Natural killer cell (primary cell): Measurements from ENCODE around the gene SPIB. TPM values are rescaled to one million over a fixed set of nuclear protein-coding genes. Genes with fewer than 3 reads are reported as not detected.

Experiments
- ATAC-seq, 3 donors: fragments of 150-1000 bp in 2 of 3; fragments of 200-7000 bp in 1 of 3; cut with Tn5 transposase; 1 replicate in 1 of 3; 2 replicates in 2 of 3; pipeline ENCODE4 v1.10.0; 2021; ENCODE audit warnings: mild to moderate bottlenecking in 2 of 3, moderate library complexity in 2 of 3
- DNase-seq, 2 donors: peaks; one replicate each; pipeline versions ENCODE4 v3.0.0 to v3.0.0-alpha.2; 2013 to 2021; ENCODE audit warnings: mixed read lengths in 1 of 2
- H3K27ac ChIP-seq: one replicate; pipeline ENCODE4 v1.5.1; 2013; ENCODE audit warnings: mild to moderate bottlenecking, low read length
- H3K27me3 ChIP-seq: one replicate; pipeline ENCODE4 v1.6.1; 2013; ENCODE audit warnings: low read length; ENCODE audit not compliant: control insufficient read depth, insufficient read depth
- H3K36me3 ChIP-seq: one replicate; pipeline ENCODE4 v1.6.1; 2013; ENCODE audit warnings: low read length; ENCODE audit not compliant: control insufficient read depth, insufficient read depth
- H3K4me1 ChIP-seq: one replicate; pipeline ENCODE4 v1.6.1; 2013; ENCODE audit warnings: low read length; ENCODE audit not compliant: control insufficient read depth, insufficient read depth
- H3K4me3 ChIP-seq: one replicate; pipeline ENCODE4 v1.5.1; 2013; ENCODE audit warnings: low read length
- H3K9me3 ChIP-seq: one replicate; pipeline ENCODE4 v1.6.1; 2013; ENCODE audit warnings: low read length; ENCODE audit not compliant: control insufficient read depth, insufficient read depth
- H3K27ac Mint-ChIP-seq, 2 donors: one replicate each; pipeline ENCODE4 v1.8.0; 2022; ENCODE audit warnings: mild to moderate bottlenecking in 2 of 2, mixed read lengths in 2 of 2, moderate library complexity in 1 of 2
- H3K27me3 Mint-ChIP-seq, 2 donors: one replicate each; pipeline ENCODE4 v1.8.0; 2022; ENCODE audit warnings: low read depth in 2 of 2, mixed read lengths in 2 of 2
- H3K36me3 Mint-ChIP-seq: one replicate; pipeline ENCODE4 v1.8.0; 2022; ENCODE audit warnings: mixed read lengths
- H3K4me1 Mint-ChIP-seq, 2 donors: one replicate each; pipeline ENCODE4 v1.8.0; 2022; ENCODE audit warnings: mixed read lengths in 2 of 2
- H3K4me3 Mint-ChIP-seq: one replicate; pipeline ENCODE4 v1.8.0; 2022; ENCODE audit warnings: mild to moderate bottlenecking, moderate library complexity, mixed read lengths
- H3K9me3 Mint-ChIP-seq, 2 donors: one replicate each; pipeline ENCODE4 v1.8.0; 2022; ENCODE audit warnings: mixed read lengths in 2 of 2
- CTCF ChIP-seq: fragments of 200-600 bp; IDR thresholded peaks from one replicate; pipeline ENCODE4 v1.8.0; 2022; ENCODE audit warnings: antibody characterized with exemption
- WGBS: methylation state at CpG from one replicate; pipeline ENCODE4 v1.1.7; 2013; ENCODE audit warnings: missing lambda C conversion rate; ENCODE audit not compliant: insufficient coverage; 5-methylcytosine and 5-hydroxymethylcytosine counted together
- intact Hi-C: fragments of 100-400 bp; cut with micrococcal nuclease; formaldehyde crosslinking; loops from one replicate; pipeline ENCODE4 v1.14.2; 2022
- total RNA-seq, 4 donors: library from RNA; stranded (reverse); fragments of 120-200 nt in 1 of 4; gene quantifications; one replicate each; pipeline versions ENCODE4 v1.2.3 to v1.2.4, GENCODE V29; 2013 to 2022

Gene SPIB
- total RNA-seq, 3 donors from 2014 or later (not counting 1 experiment from before 2014, with no cell fraction given), result 0.77 to 2.8 (median 0.78) TPM

DNA sequence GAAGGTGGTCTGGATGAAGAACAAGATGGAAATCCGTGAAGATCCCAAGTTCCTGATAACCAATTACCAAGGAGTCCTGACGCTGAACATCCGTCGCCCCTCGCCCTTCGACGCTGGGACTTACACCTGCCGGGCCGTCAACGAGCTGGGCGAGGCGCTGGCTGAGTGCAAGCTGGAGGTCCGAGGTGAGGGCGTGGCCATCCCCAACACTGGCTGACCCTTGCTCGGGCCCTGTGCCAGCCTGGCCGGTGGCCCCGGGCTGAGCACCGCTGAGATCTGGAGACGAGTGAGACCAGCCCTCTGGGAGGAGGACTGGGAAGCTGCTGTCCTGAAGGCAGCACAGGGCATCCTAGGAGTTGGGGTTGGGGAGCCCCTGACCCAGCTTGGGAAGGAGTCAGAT lies 45.6 kb downstream of the SPIB start:
- peaks cover 11% of the 10 kb centered on the region for H3K4me1 ChIP-seq
- Mint-ChIP-seq H3K9me3 (no peaks in the 10 kb centered on the region), H3K27ac (no peak overlapping the region), H3K36me3 (no peaks in the 10 kb centered on the region), H3K27me3 (peaks cover 0 to 19% of the 10 kb centered on the region in 2 donors), H3K4me3 (no peak overlapping the region), H3K4me1 (peaks cover 0 to 6% of the 10 kb centered on the region in 2 donors)
- no peak for TF ChIP-seq CTCF
- 85% methylated on average over 19 of the region's 19 CpGs for WGBS
- no peak for DNase-seq
- intact Hi-C loops, result no loop called here
- H3K27me3 ChIP-seq, result no peaks in the 10 kb centered on the region
- ATAC-seq, result no peak
- no peak overlapping the region for H3K27ac ChIP-seq
- no peaks in the 10 kb centered on the region for H3K36me3 ChIP-seq
- H3K9me3 ChIP-seq, result no peaks in the 10 kb centered on the region
- H3K4me3 ChIP-seq, result no peak overlapping the region

GRCh38 chr19:50465000-50465399 lies 46.3 kb downstream of the SPIB start:
- Histone ChIP-seq H3K27me3 (no peaks in the 10 kb centered on the region), H3K4me3 (no peak overlapping the region), H3K4me1 (peaks cover 8% of the 10 kb centered on the region), H3K27ac (no peak overlapping the region), H3K9me3 (no peaks in the 10 kb centered on the region), H3K36me3 (no peaks in the 10 kb centered on the region)
- Mint-ChIP-seq H3K27ac (no peak overlapping the region), H3K4me3 (no peak overlapping the region), H3K36me3 (no peaks in the 10 kb centered on the region), H3K9me3 (no peaks in the 10 kb centered on the region), H3K27me3 (peaks cover 0 to 19% of the 10 kb centered on the region in 2 donors), H3K4me1 (peaks cover 0 to 6% of the 10 kb centered on the region in 2 donors)
- intact Hi-C loops, result no loop called here
- TF ChIP-seq CTCF, result no peak
- no peak for DNase-seq
- WGBS, result 92% methylated on average over 13 of the region's 13 CpGs
- ATAC-seq, result no peak

DNA sequence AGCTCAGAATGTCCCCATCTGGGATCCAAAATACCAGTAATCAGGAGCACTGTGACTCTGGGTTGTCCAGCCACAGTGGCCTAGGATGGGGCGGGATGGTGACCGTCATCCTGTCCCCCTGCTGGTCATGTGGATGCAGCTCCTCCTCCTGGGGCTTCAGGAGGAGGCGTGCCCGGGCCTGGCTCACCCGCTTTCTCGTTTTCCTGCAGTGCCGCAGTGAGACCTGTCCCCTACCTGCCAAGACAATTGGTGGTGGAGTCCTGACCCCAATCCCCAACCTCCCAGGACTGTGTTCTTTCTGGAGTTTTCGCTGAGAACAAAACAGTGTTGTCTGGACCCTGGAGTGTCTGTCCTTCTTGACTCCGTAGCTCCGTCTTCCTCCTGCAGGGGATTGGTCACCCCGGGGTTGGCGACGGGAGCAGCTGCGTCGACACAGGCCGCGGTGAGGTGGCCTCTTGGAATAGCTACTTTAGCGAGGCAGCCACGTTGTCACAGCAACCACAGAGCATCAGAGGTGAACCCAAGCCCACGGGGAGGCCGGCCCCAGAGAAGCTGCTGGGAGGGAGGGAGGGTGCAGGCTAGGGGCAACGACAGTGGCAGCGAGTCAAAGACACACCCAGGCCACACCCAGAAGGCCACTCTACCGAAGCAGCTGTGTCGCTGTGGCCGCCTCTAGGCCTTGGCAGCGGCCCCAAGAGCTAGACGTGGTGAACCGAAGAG lies 47.4 kb downstream of the SPIB start:
- Histone ChIP-seq H3K9me3 (no peaks in the 10 kb centered on the region), H3K27ac (no peak overlapping the region), H3K4me1 (peaks cover 2% of the 10 kb centered on the region), H3K4me3 (no peak overlapping the region), H3K27me3 (no peaks in the 10 kb centered on the region), H3K36me3 (no peaks in the 10 kb centered on the region)
- DNase-seq (no peak), ATAC-seq (no peak)
- peaks cover 0 to 4% of the 10 kb centered on the region in 2 donors for H3K4me1 Mint-ChIP-seq
- H3K4me3 Mint-ChIP-seq, result no peak overlapping the region
- H3K9me3 Mint-ChIP-seq, result no peaks in the 10 kb centered on the region
- intact Hi-C loops, result no loop called here
- peaks cover 0 to 15% of the 10 kb centered on the region in 2 donors for H3K27me3 Mint-ChIP-seq
- H3K27ac Mint-ChIP-seq, result no peak overlapping the region
- 71% methylated on average over 29 of the region's 29 CpGs for WGBS
- H3K36me3 Mint-ChIP-seq, result no peaks in the 10 kb centered on the region
- no peak for TF ChIP-seq CTCF

DNA sequence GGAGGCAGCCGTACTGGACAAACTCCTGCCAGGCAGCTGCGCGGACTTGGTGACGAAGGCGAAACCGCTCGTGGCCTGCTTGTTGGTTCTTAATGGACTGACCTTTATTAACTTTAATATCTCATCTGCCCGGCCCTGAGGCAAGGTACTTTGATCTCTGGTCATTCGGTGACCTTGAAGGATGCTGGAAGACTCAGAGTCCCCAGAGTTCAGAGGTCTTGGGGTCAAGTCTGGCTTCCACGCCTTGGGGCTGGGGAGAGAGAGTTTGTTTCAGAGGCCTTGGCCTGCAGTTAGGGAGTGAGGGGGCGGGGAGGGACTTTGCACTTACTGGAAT lies 47.9 kb downstream of the SPIB start:
- no peak overlapping the region for H3K27ac Mint-ChIP-seq
- no peak overlapping the region for H3K4me3 ChIP-seq
- peaks cover 0 to 12% of the 10 kb centered on the region in 2 donors for H3K27me3 Mint-ChIP-seq
- intact Hi-C loops, result no loop called here
- H3K4me3 Mint-ChIP-seq, result no peak overlapping the region
- H3K36me3 ChIP-seq, result no peaks in the 10 kb centered on the region
- no peaks in the 10 kb centered on the region for H3K9me3 Mint-ChIP-seq
- H3K36me3 Mint-ChIP-seq, result no peaks in the 10 kb centered on the region
- no peaks in the 10 kb centered on the region for H3K4me1 Mint-ChIP-seq
- TF ChIP-seq CTCF, result no peak
- 86% methylated on average over 11 of the region's 11 CpGs for WGBS
- DNase-seq (no peak), ATAC-seq (no peak)
- H3K27me3 ChIP-seq, result no peaks in the 10 kb centered on the region
- H3K27ac ChIP-seq, result no peak overlapping the region
- no peaks in the 10 kb centered on the region for H3K9me3 ChIP-seq
- no peaks in the 10 kb centered on the region for H3K4me1 ChIP-seq
